GM19463 (cell line): Measurements from ENCODE around the gene FGF14.

ENCODE experiments used
- ATAC-seq: cut with Tn5 transposase; IDR thresholded peaks from one replicate; pipeline ENCODE4 v1.9.1; 2021; ENCODE audit warnings: mild to moderate bottlenecking, moderate library complexity; ENCODE audit not compliant: unreplicated experiment

The FGF14 gene

GRCh38 chr13:102260256-102260655, 141.6 kb downstream of the FGF14 start:
- ATAC-seq, result no peak

GRCh38 chr13:102255409-102255808, 146.4 kb downstream of the FGF14 start:
- no peak for ATAC-seq

GRCh38 chr13:102251817-102252216, 150.0 kb downstream of the FGF14 start:
- no peak for ATAC-seq

- ATAC-seq, result no peak
Observed at GRCh38 chr13:102250448-102250847, 151.4 kb downstream of the FGF14 start.

GRCh38 chr13:102244607-102245227, 157.1 kb downstream of the FGF14 start:
- ATAC-seq, result no peak

GRCh38 chr13:102240110-102240509, 161.7 kb downstream of the FGF14 start:
- no peak for ATAC-seq

- no peak for ATAC-seq
Observed at GRCh38 chr13:102237230-102237629, 164.6 kb downstream of the FGF14 start.

GRCh38 chr13:102236830-102237229, 165.0 kb downstream of the FGF14 start:
- ATAC-seq, result no peak

- no peak for ATAC-seq
Observed at GRCh38 chr13:102236341-102236740, 165.5 kb downstream of the FGF14 start.

GRCh38 chr13:102235689-102236088, 166.2 kb downstream of the FGF14 start:
- ATAC-seq, result no peak

GRCh38 chr13:102234618-102235017, 167.2 kb downstream of the FGF14 start:
- no peak for ATAC-seq

- ATAC-seq, result no peak
Observed at GRCh38 chr13:102233566-102234208, 168.2 kb downstream of the FGF14 start.

- no peak for ATAC-seq
Observed at GRCh38 chr13:102231479-102231878, 170.4 kb downstream of the FGF14 start.

- ATAC-seq, result no peak
Observed at GRCh38 chr13:102227741-102228140, 174.1 kb downstream of the FGF14 start.

GRCh38 chr13:102226591-102226990, 175.3 kb downstream of the FGF14 start:
- ATAC-seq, result no peak

- no peak for ATAC-seq
Observed at GRCh38 chr13:102225892-102226291, 176.0 kb downstream of the FGF14 start.

- ATAC-seq, result no peak
Observed at GRCh38 chr13:102220681-102221228, 181.1 kb downstream of the FGF14 start.

- ATAC-seq, result no peak
Observed at GRCh38 chr13:102214956-102215355, 186.9 kb downstream of the FGF14 start.

- no peak for ATAC-seq
Observed at GRCh38 chr13:102212729-102213128, 189.1 kb downstream of the FGF14 start.

GRCh38 chr13:102208347-102208746, 193.5 kb downstream of the FGF14 start:
- no peak for ATAC-seq

- no peak for ATAC-seq
Observed at GRCh38 chr13:102207680-102208342, 194.0 kb downstream of the FGF14 start.

- ATAC-seq, result no peak
Observed at GRCh38 chr13:102203718-102204117, 198.1 kb downstream of the FGF14 start.
